Measurements from ENCODE around the gene MACROD1.

The MACROD1 gene

DNA sequence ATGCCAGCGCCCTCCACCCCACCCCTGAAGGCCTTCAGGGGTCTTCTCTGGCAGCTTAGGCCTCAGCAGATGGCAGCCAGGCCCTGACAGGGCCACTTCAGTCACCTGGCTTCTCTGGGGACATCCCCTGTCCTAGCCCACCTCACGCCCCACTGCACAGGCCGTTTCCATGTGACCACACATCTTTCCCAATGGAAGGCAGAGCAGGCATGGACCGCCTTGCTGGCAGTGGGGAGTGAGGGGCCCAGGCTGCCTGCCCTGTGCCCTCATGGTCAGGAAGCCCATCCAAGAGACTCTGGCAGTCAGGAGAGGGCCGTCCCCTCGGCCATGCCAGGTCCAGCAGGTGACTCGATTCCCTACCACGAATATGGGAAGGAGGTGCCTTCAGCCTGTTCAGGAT, 25.8 kb downstream of the MACROD1 start:
- DNase-seq (ENCODE audit: extremely low read depth, low read depth), result no peak
- TF ChIP-seq, protein P1, sequence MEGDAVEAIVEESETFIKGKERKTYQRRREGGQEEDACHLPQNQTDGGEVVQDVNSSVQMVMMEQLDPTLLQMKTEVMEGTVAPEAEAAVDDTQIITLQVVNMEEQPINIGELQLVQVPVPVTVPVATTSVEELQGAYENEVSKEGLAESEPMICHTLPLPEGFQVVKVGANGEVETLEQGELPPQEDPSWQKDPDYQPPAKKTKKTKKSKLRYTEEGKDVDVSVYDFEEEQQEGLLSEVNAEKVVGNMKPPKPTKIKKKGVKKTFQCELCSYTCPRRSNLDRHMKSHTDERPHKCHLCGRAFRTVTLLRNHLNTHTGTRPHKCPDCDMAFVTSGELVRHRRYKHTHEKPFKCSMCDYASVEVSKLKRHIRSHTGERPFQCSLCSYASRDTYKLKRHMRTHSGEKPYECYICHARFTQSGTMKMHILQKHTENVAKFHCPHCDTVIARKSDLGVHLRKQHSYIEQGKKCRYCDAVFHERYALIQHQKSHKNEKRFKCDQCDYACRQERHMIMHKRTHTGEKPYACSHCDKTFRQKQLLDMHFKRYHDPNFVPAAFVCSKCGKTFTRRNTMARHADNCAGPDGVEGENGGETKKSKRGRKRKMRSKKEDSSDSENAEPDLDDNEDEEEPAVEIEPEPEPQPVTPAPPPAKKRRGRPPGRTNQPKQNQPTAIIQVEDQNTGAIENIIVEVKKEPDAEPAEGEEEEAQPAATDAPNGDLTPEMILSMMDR (IDR thresholded peaks at IDR 0.05; ENCODE audit: low read depth, low read length), result no peak

DNA sequence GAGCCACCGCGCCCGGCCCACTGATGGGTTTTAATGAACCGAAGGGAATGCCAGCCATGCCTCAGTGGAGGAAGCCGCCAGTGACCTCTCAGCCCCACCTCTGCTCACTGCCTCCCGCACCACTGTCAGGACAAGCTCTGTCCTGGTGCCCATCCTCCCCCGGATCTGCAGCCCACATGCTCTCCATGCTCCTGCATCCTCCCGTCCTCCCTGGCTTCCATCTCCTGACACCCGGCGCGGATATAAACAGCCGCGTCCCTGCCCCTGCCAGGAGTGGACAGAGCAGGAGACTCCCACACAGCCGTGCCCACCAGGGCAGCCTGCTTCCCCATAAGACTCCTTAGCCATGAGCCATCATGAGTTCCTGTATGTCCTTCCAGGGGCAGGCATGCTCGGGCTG, 26.9 kb downstream of the MACROD1 start:
- TF ChIP-seq, protein P1 (IDR thresholded peaks at IDR 0.05; ENCODE audit: low read depth, low read length), result no peak
- no peak for DNase-seq (ENCODE audit: extremely low read depth, low read depth)

DNA sequence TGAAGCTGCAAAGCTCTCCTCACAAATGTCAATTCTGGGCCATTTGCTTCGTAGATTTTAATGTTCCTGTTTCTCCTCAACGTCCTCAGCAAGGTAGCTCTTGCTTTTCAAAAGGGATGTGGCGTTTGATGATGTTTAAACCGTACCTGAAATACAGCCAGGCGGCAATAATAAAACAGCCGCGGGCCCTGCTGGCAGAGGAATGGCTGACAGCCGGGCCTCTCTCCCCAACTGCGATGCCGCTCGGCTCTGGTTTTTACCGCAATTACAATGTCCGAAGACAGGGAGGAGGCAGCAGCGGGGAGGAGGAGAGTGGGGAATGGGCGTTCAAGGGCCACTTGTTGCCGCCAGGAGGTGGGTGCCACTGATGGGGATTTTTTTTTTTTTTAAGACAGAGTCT, 27.5 kb downstream of the MACROD1 start:
- DNase-seq (ENCODE audit: extremely low read depth, low read depth), result no peak
- TF ChIP-seq, protein P1 (IDR thresholded peaks at IDR 0.05; ENCODE audit: low read depth, low read length), result no peak

DNA sequence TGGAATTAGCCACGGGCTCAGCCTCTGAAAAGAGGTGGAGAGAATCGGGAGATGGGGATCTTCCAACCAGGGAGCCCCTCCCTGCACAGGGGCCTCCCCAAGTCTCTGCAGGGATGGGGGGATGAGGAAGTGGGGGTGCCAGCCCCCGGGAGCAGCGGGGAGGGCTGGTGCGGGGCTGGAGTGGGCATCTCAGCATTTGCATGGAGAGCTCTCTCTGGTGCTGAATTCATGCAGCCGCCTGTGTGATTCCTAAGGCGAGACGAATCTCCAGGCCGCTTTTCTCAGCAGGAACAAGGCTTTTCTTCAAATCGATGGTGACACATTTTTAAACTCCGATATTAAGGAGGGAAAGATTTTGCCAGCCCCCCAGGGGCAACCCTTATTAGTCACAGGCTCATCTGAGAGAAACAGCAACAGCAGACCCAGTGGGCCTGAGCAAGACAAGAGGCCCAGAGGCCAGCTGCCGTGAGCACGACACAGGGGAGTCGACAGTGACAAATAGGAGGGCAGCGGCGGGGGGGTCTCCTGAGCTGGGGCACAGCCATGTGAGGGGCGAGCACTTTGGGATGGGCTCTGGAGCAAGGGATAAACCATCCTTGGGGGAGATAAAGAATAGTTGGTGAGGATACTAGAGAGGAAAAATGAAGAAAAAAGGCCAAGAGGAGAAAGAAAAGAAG, 29.0 kb downstream of the MACROD1 start:
- TF ChIP-seq, protein P1 (IDR thresholded peaks at IDR 0.05; ENCODE audit: low read depth, low read length), result no peak
- no peak for DNase-seq (ENCODE audit: extremely low read depth, low read depth)

DNA sequence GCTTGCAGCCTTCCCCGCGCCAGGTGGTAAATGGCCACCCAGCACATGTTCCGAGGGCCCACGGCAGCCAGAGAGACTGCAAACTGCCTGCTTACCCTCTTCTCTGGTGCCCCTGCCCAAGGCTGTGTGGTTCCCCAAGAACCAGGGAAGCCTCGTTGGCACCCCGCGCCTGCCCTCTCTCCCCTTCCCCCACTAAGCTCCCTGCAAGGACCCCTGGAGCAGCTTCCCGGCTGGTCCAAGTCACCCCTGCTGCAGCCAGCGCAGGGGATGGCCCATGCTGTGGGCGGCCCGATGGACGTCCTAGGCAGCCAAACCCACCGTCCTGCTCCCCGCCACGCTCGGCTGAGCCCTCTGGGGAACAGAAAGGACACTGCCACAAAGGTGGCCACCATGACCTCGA, 30.2 kb downstream of the MACROD1 start:
- DNase-seq (ENCODE audit: extremely low read depth, low read depth), result no peak
- TF ChIP-seq, protein P1 (IDR thresholded peaks at IDR 0.05; ENCODE audit: low read depth, low read length), result no peak

DNA sequence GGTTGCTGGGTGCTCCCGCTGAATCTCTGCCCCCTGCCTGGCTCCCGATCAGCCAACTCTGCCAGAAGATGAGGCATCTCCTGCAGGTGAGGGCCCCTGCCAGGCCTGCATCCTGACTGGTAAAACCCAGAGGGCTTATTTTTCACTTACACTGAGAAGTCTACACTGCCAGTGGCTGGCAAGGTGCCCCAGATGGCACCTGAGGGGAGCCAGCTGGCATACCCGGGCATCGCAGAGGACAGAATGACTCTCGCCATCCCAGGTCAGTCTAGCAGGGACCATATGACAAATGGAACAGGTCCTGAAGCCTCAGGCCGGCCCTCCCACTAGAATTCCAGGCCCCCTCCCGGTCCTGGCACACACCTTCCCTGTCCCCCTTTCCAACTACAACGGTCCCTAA, 30.9 kb downstream of the MACROD1 start:
- TF ChIP-seq, protein P1 (IDR thresholded peaks at IDR 0.05; ENCODE audit: low read depth, low read length), result no peak
- no peak for DNase-seq (ENCODE audit: extremely low read depth, low read depth)

DNA sequence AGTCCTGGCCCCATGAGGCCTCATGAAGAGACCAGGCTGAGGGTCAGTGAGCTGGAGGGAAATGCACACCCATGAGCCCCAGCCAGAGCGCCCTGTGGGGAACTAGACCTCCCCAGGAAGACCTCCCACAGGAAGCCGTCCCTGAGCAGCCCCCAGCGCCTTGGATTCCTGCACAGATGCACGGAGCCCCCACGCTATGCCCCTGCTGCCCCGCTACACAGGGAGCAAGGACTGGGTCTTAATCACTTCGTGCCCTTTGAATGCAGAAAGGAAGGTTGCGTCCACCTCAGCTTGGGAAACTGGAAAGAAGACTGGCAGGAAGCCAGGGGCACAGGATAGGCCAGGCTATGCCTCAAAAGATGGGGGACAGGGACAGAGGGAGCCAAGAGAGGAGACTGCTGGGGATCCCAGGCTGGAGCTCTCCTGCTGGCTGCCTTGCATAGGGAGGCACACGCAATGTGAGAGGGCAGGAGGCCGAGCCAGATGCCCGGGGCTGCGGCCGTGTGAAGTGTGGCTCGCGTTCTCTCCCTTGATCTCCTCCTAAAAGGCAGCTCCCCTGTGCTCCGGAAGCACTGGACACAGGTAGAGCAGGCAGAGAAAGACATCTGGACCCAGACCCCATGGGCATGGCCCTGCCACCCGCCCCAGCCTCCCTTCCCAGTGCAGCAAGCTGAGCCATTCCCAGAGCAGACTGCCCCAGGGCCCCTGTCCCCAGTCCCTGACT, 32.8 kb downstream of the MACROD1 start:
- TF ChIP-seq, protein P1 (IDR thresholded peaks at IDR 0.05; ENCODE audit: low read depth, low read length), result no peak
- no peak for DNase-seq (ENCODE audit: extremely low read depth, low read depth)
